NCI-H1092 (cell line): ENCODE measurements around the gene ANKMY2.

ENCODE experiments used
- DNase-seq: peaks from one replicate; lab custom pipeline; 2025; lab: John Stamatoyannopoulos, UW

ANKMY2 gene

GRCh38 chr7:16579216-16579615 is 66.3 kb downstream of the ANKMY2 start:
- DNase-seq, result no peak

GRCh38 chr7:16571941-16572340 is 73.6 kb downstream of the ANKMY2 start:
- no peak for DNase-seq

- peak; percentile 32 for DNase-seq
Measured at GRCh38 chr7:16564909-16565426, 80.6 kb downstream of the ANKMY2 start.

- no peak for DNase-seq
Measured at GRCh38 chr7:16564023-16564380, 81.6 kb downstream of the ANKMY2 start.

GRCh38 chr7:16563281-16564022 is 82.1 kb downstream of the ANKMY2 start:
- no peak for DNase-seq

GRCh38 chr7:16562456-16563220 is 82.9 kb downstream of the ANKMY2 start:
- no peak for DNase-seq

- DNase-seq, result no peak
Measured at GRCh38 chr7:16561943-16562342, 83.6 kb downstream of the ANKMY2 start.

- DNase-seq, result no peak
Measured at GRCh38 chr7:16559497-16560179, 85.9 kb downstream of the ANKMY2 start.

GRCh38 chr7:16558761-16559302 is 86.7 kb downstream of the ANKMY2 start:
- DNase-seq, result no peak

- DNase-seq, result no peak
Measured at GRCh38 chr7:16556359-16556758, 89.2 kb downstream of the ANKMY2 start.

- no peak for DNase-seq
Measured at GRCh38 chr7:16554518-16555236, 90.9 kb downstream of the ANKMY2 start.

GRCh38 chr7:16550671-16551070 is 94.9 kb downstream of the ANKMY2 start:
- DNase-seq, result no peak
